T47D (cell line): ENCODE data around the gene NELL1.

Experiments used
- DNase-seq, 2 experiments: peaks; one replicate each; pipeline versions ENCODE4 v3.0.0 to v3.0.0-alpha.2; 2011 to 2012; ENCODE audit warnings: low read depth in 1 of 2, low spot score in 1 of 2
- JUND ChIP-seq: IDR thresholded peaks from 2 replicates; pipeline ENCODE4 v1.6.1; 2012; ENCODE audit warnings: low read depth
- in situ Hi-C: cut with HindIII; loops from 2 replicates; pipeline ENCODE4 v1.10.0; 2016; ENCODE audit warnings: low sequenced_read_pairs, low pct_unique_long_range_greater_than_20kb

Gene NELL1

GRCh38 chr11:21190181-21190580 lies 520.8 kb downstream of the NELL1 start:
- no peak for TF ChIP-seq JUND
- DNase-seq: no peak
- in situ Hi-C loops: no loop called here

- in situ Hi-C loops: no loop called here
- TF ChIP-seq JUND: no peak
- no peak for DNase-seq
These were observed 526.6 kb downstream of the NELL1 start for GRCh38 chr11:21195995-21196394.

GRCh38 chr11:21198498-21198897 lies 529.1 kb downstream of the NELL1 start:
- DNase-seq: no peak
- no peak for TF ChIP-seq JUND
- in situ Hi-C loops: no loop called here

GRCh38 chr11:21205205-21205604 lies 535.8 kb downstream of the NELL1 start:
- in situ Hi-C loops: no loop called here
- TF ChIP-seq JUND: no peak
- DNase-seq: no peak

- in situ Hi-C loops: no loop called here
- TF ChIP-seq JUND: no peak
- DNase-seq: no peak
These were observed 556.5 kb downstream of the NELL1 start for GRCh38 chr11:21225860-21226259.

GRCh38 chr11:21229224-21229623 lies 559.8 kb downstream of the NELL1 start:
- in situ Hi-C loops: no loop called here
- TF ChIP-seq JUND: no peak
- no peak for DNase-seq

- in situ Hi-C loops: no loop called here
- no peak for DNase-seq
- TF ChIP-seq JUND: no peak
These were observed 580.8 kb downstream of the NELL1 start for GRCh38 chr11:21250196-21250595.

GRCh38 chr11:21254055-21254454 lies 584.7 kb downstream of the NELL1 start:
- no peak for TF ChIP-seq JUND
- in situ Hi-C loops: no loop called here
- no peak for DNase-seq

GRCh38 chr11:21254790-21255189 lies 585.4 kb downstream of the NELL1 start:
- in situ Hi-C loops: no loop called here
- DNase-seq: no peak
- TF ChIP-seq JUND: no peak

- no peak for DNase-seq
- in situ Hi-C loops: no loop called here
- TF ChIP-seq JUND: no peak
These were observed 588.1 kb downstream of the NELL1 start for GRCh38 chr11:21257461-21257860.

GRCh38 chr11:21258414-21258813 lies 589.0 kb downstream of the NELL1 start:
- in situ Hi-C loops: no loop called here
- DNase-seq: no peak
- no peak for TF ChIP-seq JUND

GRCh38 chr11:21260101-21260500 lies 590.7 kb downstream of the NELL1 start:
- no peak for DNase-seq
- in situ Hi-C loops: no loop called here
- no peak for TF ChIP-seq JUND

GRCh38 chr11:21262992-21263391 lies 593.6 kb downstream of the NELL1 start:
- no peak for TF ChIP-seq JUND
- no peak for DNase-seq
- in situ Hi-C loops: no loop called here

- in situ Hi-C loops: no loop called here
- DNase-seq: no peak
- TF ChIP-seq JUND: no peak
These were observed 594.7 kb downstream of the NELL1 start for GRCh38 chr11:21264125-21264524.
